Aortic smooth muscle cell (primary cell): Measurements from ENCODE around the gene SH3PXD2A. TPM values are rescaled to one million over a fixed set of nuclear protein-coding genes. Genes with fewer than 3 reads are reported as not detected.

Source experiments
- total RNA-seq: library from RNA; depleted of rRNA; stranded (reverse); fragments of >200 nt; gene quantifications from 2 replicates; pipeline ENCODE4 v1.2.3, GENCODE V29; 2014

SH3PXD2A gene, protein sequence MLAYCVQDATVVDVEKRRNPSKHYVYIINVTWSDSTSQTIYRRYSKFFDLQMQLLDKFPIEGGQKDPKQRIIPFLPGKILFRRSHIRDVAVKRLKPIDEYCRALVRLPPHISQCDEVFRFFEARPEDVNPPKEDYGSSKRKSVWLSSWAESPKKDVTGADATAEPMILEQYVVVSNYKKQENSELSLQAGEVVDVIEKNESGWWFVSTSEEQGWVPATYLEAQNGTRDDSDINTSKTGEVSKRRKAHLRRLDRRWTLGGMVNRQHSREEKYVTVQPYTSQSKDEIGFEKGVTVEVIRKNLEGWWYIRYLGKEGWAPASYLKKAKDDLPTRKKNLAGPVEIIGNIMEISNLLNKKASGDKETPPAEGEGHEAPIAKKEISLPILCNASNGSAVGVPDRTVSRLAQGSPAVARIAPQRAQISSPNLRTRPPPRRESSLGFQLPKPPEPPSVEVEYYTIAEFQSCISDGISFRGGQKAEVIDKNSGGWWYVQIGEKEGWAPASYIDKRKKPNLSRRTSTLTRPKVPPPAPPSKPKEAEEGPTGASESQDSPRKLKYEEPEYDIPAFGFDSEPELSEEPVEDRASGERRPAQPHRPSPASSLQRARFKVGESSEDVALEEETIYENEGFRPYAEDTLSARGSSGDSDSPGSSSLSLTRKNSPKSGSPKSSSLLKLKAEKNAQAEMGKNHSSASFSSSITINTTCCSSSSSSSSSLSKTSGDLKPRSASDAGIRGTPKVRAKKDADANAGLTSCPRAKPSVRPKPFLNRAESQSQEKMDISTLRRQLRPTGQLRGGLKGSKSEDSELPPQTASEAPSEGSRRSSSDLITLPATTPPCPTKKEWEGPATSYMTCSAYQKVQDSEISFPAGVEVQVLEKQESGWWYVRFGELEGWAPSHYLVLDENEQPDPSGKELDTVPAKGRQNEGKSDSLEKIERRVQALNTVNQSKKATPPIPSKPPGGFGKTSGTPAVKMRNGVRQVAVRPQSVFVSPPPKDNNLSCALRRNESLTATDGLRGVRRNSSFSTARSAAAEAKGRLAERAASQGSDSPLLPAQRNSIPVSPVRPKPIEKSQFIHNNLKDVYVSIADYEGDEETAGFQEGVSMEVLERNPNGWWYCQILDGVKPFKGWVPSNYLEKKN
- 10.2 and 11.6 TPM in 2 replicates for total RNA-seq

DNA sequence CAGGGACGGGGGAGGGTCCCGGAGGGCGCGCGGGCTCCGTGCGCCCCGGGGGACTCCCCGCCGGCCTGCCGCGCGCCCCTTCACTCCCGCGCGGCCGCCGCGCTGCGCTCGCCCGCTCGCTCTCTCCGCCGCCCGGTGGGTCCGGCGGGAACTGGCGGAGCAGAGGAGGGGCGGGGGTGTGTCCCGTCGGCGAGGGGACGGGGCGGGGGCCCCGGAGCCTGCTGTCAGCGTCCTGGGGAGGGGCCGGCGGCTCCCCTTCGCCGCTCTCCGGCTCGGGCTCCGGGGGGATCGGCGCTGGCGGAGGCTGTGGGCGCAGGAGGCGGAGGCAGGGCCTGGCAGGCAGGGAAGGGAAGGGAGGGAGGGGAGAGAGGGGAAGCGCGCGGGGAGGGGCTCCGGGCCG lies at the start of gene SH3PXD2A:
Gene SH3PXD2A (minus strand): TSS at position 153 of the 400 bp plus-strand sequence. CDS start 310 bp downstream, outside the sequence.

Other genes starting within 250 kb of the SH3PXD2A start
- gene STN1, start 62.6 kb upstream of the SH3PXD2A start, total RNA-seq: 50.6 and 53.7 TPM in 2 replicates
- gene SLK, start 111.6 kb upstream of the SH3PXD2A start, total RNA-seq: 107 and 113 TPM in 2 replicates
- 1.3 and 1.4 TPM in 2 replicates for gene COL17A1, start 230.3 kb upstream of the SH3PXD2A start, total RNA-seq